ENCODE data around the gene SLC2A4RG. TPM values are rescaled to one million over a fixed set of nuclear protein-coding genes. Genes with fewer than 3 reads are reported as not detected.
A peak's percentile ranks its signal among the peaks of the same experiment; 100 is the strongest.

SLC2A4RG gene
- total and polyA plus RNA-seq, 2 of the 13 experiments (the other 11 are each of a cell fraction or from before 2014, with no cell fraction given): 91.4 to 95.9 TPM

DNA sequence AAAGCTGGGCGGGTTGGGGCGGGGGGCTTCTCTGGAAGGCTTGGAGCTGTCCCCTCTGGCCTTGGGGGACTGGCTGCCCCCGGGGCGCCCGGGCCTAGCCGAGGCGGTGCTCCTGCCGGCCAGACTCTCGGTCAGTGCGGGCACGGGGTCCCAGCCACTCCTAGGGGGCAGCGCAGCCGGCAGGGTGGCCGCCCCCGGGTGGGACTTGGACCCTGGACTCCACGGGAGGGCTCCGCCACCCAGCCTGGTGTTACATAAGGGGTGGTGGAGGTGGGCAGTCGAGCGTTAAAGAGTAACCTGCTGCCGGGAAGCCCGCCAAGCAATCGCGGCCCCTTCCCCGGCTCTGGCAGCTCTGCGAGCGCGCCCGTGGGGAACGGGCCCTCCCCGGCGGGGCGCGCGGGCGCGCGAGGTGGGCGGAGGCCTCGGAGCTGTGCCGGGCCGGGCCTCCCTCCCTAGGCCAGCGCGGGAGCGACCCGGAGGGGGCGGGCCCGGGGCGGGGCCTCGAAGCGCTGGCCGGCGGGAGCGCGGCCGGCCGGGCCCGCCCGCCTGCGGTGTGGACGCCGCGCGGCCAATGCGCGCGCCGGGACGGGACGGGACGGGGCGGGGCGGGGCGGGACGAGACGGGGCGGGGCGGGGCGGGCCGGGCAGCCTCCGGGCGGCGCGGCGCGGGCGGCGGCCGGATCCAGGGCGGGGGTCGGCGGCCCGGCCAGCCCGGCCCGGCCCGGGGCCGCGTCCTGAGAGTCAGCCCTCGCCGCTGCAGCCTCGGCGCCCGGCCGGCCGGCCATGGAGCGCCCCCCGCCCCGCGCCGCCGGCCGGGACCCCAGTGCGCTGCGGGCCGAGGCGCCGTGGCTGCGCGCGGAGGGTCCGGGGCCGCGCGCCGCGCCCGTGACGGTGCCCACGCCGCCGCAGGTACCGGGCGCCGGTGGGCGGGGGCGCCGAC lies at the start of gene SLC2A4RG (continued):
- TF ChIP-seq MXD4 (CRISPR knock-in tag; IDR thresholded peaks at IDR 0.05) (peak; percentile 86), FOXA1 (IDR thresholded peaks at IDR 0.05) (no peak), FOXA1 (CRISPR knock-in tag; IDR thresholded peaks at IDR 0.05) (peak; percentile 42; the same call in 1 of the 2 replicates), ATAD3A (CRISPR knock-in tag; IDR thresholded peaks at IDR 0.05) (no peak), ZNF101 (CRISPR knock-in tag; IDR thresholded peaks at IDR 0.05; ENCODE audit: borderline replicate concordance, low read depth) (no peak), NFIC (IDR thresholded peaks at IDR 0.05; ENCODE audit: low read length) (no peak; the same call in 1 of the 2 replicates), RBAK (CRISPR knock-in tag; IDR thresholded peaks at IDR 0.05) (no peak), ZNF850 (CRISPR knock-in tag; conservative IDR thresholded peaks at IDR 0.05) (no peak), ZNF761 (CRISPR knock-in tag; conservative IDR thresholded peaks at IDR 0.05) (peak; percentile 48; the same call in 1 of the 2 replicates), ZNF543 (CRISPR knock-in tag; IDR thresholded peaks at IDR 0.05) (peak; percentile 45; the same call in 1 of the 2 replicates), XBP1 (CRISPR knock-in tag; IDR thresholded peaks at IDR 0.05) (peak; percentile 72; the same call in 1 of the 2 replicates), ZNF614 (CRISPR knock-in tag; IDR thresholded peaks at IDR 0.05; ENCODE audit: borderline replicate concordance) (peak; percentile 86; the same call in 1 of the 2 replicates), ZC3H4 (CRISPR knock-in tag; IDR thresholded peaks at IDR 0.05; ENCODE audit: borderline replicate concordance) (peak; percentile 79; the same call in 1 of the 2 replicates), ZFP36 (IDR thresholded peaks at IDR 0.05; ENCODE audit: borderline replicate concordance, low read depth, low read length, partially characterized antibody) (no peak), TP53 (CRISPR knock-in tag; conservative IDR thresholded peaks at IDR 0.05) (peak; percentile 90), ZNF777 (CRISPR knock-in tag; IDR thresholded peaks at IDR 0.05) (peak; percentile 63), SMAD9 (CRISPR knock-in tag; IDR thresholded peaks at IDR 0.05) (no peak; the same call in 1 of the 2 replicates), MBNL3 (CRISPR knock-in tag; conservative IDR thresholded peaks at IDR 0.05) (no peak), NFE2L1 (CRISPR knock-in tag; IDR thresholded peaks at IDR 0.05; ENCODE audit: borderline replicate concordance) (no peak)
- TF ChIP-seq, protein P1, sequence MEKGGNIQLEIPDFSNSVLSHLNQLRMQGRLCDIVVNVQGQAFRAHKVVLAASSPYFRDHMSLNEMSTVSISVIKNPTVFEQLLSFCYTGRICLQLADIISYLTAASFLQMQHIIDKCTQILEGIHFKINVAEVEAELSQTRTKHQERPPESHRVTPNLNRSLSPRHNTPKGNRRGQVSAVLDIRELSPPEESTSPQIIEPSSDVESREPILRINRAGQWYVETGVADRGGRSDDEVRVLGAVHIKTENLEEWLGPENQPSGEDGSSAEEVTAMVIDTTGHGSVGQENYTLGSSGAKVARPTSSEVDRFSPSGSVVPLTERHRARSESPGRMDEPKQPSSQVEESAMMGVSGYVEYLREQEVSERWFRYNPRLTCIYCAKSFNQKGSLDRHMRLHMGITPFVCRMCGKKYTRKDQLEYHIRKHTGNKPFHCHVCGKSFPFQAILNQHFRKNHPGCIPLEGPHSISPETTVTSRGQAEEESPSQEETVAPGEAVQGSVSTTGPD (CRISPR knock-in tag; IDR thresholded peaks at IDR 0.05): no peak
- TF ChIP-seq, protein P2, sequence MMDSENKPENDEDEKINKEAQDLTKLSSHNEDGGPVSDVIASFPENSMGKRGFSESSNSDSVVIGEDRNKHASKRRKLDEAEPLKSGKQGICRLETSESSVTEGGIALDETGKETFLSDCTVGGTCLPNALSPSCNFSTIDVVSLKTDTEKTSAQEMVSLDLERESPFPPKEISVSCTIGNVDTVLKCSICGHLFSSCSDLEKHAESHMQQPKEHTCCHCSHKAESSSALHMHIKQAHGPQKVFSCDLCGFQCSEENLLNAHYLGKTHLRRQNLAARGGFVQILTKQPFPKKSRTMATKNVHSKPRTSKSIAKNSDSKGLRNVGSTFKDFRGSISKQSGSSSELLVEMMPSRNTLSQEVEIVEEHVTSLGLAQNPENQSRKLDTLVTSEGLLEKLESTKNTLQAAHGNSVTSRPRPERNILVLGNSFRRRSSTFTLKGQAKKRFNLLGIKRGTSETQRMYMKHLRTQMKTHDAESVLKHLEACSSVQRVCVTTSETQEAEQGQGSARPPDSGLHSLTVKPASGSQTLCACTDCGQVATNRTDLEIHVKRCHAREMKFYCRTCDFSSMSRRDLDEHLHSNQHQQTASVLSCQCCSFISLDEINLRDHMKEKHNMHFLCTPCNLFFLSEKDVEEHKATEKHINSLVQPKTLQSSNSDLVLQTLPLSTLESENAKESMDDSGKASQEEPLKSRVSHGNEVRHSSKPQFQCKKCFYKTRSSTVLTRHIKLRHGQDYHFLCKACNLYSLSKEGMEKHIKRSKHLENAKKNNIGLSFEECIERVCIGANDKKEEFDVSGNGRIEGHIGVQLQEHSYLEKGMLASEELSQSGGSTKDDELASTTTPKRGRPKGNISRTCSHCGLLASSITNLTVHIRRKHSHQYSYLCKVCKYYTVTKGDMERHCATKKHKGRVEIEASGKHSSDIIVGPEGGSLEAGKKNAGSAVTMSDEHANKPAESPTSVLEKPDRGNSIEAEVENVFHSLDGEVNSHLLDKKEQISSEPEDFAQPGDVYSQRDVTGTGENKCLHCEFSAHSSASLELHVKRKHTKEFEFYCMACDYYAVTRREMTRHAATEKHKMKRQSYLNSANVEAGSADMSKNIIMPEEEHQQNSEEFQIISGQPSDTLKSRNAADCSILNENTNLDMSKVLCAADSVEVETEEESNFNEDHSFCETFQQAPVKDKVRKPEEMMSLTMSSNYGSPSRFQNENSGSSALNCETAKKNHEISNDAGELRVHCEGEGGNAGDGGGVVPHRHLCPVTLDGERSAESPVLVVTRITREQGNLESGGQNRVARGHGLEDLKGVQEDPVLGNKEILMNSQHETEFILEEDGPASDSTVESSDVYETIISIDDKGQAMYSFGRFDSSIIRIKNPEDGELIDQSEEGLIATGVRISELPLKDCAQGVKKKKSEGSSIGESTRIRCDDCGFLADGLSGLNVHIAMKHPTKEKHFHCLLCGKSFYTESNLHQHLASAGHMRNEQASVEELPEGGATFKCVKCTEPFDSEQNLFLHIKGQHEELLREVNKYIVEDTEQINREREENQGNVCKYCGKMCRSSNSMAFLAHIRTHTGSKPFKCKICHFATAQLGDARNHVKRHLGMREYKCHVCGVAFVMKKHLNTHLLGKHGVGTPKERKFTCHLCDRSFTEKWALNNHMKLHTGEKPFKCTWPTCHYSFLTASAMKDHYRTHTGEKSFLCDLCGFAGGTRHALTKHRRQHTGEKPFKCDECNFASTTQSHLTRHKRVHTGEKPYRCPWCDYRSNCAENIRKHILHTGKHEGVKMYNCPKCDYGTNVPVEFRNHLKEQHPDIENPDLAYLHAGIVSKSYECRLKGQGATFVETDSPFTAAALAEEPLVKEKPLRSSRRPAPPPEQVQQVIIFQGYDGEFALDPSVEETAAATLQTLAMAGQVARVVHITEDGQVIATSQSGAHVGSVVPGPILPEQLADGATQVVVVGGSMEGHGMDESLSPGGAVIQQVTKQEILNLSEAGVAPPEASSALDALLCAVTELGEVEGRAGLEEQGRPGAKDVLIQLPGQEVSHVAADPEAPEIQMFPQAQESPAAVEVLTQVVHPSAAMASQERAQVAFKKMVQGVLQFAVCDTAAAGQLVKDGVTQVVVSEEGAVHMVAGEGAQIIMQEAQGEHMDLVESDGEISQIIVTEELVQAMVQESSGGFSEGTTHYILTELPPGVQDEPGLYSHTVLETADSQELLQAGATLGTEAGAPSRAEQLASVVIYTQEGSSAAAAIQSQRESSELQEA (CRISPR knock-in tag; IDR thresholded peaks at IDR 0.05; ENCODE audit: not compliant biosample characterization): peak; percentile 88

Measured in HepG2 (cell line).